Tibial nerve (tissue), 4 donors: Measurements from ENCODE around the gene MRPL52.

Experiments used
- EP300 ChIP-seq, 2 donors: sonication (generic); formaldehyde crosslinking; IDR thresholded peaks; one replicate each; pipeline ENCODE4 v1.6.1; 2017; ENCODE audit warnings: antibody characterized with exemption in 2 of 2, mild to moderate bottlenecking in 1 of 2
- POLR2A ChIP-seq, 2 donors: fragments of 450-650 bp; IDR thresholded peaks; one replicate each; pipeline ENCODE4 v1.6.1; 2017; ENCODE audit warnings: antibody characterized with exemption in 2 of 2, mild to moderate bottlenecking in 2 of 2, moderate library complexity in 2 of 2
- TF ChIP-seq, protein P1 (sequence below), 5 experiments: fragments of 200-600 bp in 3 of 5; fragments of 450-650 bp in 2 of 5; sonication (generic) in 3 of 5; IDR thresholded peaks; one replicate each; pipeline ENCODE4 v1.5.1; 2016 to 2019; ENCODE audit warnings: antibody characterized with exemption in 5 of 5, mild to moderate bottlenecking in 3 of 5, moderate library complexity in 2 of 5

DNA sequence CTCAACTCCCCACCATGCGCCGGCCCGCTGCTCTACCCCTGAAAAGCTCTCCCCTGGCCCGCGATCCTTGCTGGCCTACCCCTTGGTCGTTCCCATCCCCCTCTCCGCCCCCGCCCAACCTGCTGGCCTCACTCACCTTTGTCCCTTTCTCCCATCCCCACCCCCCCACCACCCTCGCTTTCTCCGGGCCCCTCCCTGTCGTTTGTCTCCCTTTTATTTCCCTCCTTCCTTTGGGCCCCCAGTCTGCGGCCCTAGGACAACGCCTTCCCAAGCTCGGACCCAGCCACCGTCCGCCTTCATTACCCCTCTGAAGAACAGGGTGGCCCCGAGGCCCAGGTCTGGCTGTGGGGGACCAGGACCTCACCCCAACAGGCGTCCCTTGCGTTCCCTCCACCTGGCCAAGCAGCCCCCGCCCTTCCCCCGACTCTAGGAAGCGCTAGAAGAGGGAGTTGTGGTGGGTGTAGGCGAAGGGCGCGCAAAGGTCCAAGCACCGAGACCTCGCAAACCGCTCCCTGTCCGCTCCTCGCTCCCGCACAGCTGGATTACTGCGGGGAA, 7.6 kb upstream of the MRPL52 start:
- TF ChIP-seq, protein P1, sequence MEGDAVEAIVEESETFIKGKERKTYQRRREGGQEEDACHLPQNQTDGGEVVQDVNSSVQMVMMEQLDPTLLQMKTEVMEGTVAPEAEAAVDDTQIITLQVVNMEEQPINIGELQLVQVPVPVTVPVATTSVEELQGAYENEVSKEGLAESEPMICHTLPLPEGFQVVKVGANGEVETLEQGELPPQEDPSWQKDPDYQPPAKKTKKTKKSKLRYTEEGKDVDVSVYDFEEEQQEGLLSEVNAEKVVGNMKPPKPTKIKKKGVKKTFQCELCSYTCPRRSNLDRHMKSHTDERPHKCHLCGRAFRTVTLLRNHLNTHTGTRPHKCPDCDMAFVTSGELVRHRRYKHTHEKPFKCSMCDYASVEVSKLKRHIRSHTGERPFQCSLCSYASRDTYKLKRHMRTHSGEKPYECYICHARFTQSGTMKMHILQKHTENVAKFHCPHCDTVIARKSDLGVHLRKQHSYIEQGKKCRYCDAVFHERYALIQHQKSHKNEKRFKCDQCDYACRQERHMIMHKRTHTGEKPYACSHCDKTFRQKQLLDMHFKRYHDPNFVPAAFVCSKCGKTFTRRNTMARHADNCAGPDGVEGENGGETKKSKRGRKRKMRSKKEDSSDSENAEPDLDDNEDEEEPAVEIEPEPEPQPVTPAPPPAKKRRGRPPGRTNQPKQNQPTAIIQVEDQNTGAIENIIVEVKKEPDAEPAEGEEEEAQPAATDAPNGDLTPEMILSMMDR (IDR thresholded peaks at IDR 0.05): no peak
- no peak for TF ChIP-seq EP300 (IDR thresholded peaks at IDR 0.05)
- TF ChIP-seq POLR2A (IDR thresholded peaks at IDR 0.05): no peak
